Cerebellar cortex (tissue), 1 donor: ENCODE measurements around the gene GPATCH2.
"Not testable (repeated sequence)": the region's sequence is repeated elsewhere in the genome, so short reads cannot be mapped to it uniquely, and the experiment has no call there.

Experiments used
- DNase-seq: peaks from one replicate; pipeline ENCODE4 v3.0.0-alpha.2; 2015; ENCODE audit warnings: low spot score

GPATCH2 gene

DNA sequence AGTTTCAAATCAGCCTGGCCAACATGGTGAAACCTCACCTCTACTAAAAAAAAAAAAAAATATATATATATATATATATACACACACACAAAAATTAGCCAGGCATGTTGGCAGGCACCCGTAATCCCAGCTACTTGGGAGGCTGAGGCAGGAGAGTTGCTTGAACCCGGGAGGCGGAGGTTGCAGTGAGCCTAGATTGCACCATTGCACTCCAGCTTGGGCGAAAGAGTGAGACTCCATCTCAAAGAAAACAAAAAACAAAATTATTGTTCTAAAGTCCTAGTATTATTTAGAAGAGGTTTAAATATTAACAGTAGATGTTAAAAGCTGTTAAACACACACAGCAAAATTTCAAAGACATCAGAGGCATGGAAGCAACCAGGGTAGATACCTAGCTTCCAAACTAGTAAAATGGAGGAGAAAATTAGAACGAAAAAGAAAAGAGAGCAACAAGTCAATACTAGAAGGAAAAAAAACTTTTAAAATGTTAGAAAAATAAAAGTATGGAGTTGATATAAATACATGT, 46.5 kb downstream of the GPATCH2 start:
- DNase-seq = not testable (repeated sequence)

DNA sequence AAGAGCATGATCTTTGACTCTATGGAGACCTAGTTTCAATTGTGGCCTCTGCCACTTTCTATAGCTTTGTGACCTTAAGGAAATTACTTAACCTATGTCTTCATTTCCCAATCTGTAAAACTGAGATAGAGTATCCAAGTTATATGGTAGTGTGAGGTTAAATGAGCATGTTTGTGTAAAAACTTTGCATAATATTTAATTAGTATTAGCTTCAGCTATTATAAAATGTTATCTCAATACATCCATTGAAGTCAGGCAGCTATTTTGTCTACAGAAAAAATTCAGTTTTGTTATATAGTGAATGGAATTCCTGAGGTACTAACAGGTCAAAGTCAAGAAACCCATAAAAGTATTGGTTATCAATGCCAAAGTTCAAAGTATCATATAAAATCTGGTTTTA, 53.6 kb downstream of the GPATCH2 start:
- DNase-seq = no peak

DNA sequence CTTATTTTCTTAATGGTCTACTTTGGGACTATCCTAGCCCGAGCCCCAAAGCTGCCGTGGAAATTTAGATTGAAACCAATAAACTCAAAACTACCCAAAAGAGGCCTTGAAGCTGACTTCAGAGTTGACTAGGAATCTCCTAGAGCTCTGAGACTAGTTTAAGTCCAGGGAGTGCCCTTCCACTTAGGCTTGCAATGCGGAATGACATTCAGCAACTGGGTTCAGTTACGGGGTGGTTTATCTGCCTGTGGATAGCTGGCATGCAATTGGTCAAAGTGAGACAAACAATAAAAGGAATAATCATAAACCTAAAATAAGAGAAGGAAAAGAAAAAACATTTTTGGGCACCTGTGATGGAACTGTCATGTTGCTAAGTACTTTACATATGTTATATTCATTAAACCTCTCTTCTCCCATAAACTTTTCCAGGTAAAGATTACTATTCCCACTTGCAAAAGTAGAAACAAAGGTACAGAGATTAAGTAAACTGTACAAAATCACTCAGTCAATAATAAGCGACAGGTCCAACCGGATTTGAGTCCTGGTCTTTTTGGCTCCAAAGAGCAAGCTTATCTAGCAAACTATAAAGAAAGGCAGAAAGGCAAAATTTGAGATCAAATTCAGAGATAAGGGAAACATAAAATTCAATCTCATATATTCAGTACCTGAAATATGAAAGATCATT, 56.5 kb downstream of the GPATCH2 start:
- DNase-seq = no peak

DNA sequence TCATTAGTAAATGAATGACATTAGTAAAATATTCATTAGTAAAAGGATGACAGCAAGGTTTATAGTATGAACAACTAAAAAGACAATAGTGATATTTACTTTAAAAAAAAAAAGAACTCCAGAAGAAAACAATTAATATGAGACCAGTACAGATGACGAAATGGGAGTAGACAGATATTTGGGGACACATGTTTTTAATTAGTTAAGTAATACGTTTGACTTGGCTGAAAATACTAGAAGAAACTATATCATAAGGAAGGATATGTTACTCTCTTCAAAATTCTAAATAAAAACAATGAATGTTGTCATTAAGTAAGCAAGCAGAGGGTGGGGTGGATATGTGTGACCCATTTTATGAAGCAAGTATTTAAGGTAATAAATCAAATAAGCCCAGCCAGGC, 61.9 kb downstream of the GPATCH2 start:
- no peak for DNase-seq

DNA sequence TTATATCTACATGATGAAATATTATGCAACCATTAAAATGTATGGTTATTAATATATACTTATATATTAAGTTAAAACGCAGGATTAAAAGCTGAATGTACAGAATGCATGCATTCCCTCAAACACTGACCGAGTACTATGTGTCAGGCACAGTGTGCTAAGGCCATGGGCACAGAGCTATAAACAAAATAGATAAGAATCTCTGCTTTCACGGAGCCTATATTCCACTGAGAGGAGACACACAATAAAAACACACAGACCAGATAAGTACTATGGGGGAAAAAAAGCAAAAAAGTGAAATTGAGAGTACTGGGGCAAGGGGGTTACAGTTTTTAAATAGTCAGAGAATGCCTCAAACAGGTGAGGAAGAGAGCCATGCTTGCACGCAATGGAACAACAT, 62.7 kb downstream of the GPATCH2 start:
- DNase-seq = no peak

DNA sequence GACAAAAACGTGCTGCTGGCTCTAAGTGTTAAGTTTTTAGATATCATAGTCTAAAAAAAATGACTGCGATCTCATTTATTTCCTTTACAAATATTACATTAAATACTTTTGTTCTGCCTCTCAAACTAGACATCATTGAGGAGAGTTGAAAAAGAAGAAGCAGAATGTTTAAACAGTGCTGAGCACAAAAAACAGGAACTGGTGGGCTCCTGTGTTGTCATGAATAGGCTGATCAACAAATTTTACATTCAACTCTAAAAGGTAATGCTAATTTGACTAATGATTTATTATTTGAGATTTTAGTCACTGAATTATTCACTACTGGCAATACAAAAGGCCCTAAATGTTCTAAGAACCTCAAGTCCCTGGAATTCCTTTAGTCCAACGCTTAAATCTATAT, 66.1 kb downstream of the GPATCH2 start:
- DNase-seq = no peak

DNA sequence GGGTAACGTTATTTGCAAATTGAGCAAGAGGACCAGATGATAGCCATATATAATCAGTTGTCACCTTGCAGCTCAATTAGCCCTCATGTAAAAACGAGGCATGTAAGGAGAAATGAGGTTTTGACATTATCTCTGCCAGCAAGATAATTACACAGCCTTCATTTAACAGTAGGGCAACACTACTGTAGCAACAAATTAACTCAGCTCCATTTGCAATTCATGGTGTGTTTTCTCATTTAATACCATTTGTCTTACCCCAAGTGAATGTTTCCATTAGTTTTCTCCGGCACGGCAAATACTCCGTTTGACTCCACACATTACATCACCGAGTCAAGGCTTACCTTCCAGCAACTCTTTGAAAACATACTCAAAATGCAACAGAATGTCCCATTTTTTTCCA, 66.7 kb downstream of the GPATCH2 start:
- DNase-seq = no peak

DNA sequence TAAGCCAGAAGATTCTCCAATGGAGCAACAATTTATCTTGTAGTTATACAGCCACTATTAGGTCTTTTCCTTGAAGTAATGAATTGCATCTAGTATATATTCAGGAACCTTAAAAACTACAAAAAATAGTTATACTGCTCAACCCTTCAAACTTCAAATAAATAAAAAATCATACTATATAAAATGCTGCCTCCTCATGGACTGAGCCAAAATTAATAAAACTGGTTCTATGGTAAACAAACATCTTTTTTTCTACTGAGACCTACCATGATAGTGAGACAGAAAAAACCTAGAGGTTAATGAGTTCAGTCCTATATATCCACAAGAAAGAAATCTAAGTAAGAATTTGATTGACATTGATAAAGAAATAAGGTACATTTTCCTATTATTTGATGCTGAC, 67.7 kb downstream of the GPATCH2 start:
- DNase-seq = no peak

DNA sequence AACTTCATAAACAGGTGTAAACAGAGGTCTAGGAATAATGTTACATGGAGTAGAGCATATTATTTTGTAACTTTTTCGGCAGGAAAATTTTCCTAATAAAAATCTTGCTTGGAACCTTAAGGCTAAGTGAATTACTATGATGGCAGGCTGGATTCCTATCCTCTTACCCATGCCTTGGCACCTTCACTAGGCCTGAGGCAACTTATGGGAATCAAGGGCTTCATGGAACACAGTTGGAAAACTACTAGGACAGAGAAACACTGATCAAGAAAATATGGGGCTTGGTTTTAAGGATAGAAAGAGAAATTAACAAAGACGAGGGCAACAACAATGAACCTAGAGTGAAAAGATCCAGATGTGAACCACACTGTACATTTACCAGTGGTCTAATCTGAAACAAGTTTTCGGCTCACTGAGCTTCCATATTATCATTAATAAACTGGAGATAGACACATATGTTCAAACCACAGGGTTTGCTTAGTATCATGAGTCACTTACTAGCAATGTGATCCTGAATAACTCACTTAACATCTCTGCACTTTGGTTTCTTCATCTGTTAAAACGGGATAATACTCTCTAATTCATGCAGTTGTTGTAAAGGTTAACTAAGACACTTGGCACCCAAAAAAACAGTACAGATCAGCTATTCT, 68.5 kb downstream of the GPATCH2 start:
- no peak for DNase-seq

DNA sequence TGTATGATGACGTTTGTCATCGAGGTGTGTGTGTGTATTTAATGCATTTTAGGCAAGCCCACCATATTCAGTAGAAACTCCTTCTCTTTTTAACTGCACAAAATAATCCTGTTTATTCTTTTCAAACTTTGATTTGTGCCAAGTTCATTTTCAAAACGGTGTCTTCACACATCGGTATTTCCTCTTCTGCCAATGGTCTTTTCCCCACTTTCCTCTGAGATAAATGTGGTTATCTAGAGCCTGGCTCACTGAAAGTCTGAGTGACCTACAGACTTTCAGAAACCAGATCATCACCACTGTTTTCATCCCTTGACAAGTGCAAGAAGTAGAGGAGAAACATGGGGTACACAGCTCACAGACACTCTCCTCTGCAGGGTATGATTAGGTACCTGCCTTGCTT, 69.4 kb downstream of the GPATCH2 start:
- DNase-seq = no peak

DNA sequence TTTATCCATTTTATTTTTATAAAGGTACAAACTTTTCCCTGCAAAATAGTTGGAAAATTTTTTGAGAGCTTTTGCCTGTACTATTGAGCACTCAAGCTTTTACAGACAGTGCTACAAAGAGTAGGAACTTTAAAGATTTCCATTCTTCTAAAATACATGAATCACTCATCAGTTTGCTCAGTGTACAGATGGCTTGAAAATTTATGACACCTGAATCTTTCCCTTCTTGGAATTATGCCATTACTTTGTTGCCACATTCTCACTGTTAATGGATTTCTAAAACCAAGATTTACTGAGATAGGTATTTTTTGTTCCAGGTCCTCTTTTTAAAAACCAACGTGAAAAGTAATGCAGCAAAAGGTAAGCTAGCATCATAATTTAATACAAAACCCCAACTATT, 76.0 kb downstream of the GPATCH2 start:
- peak; percentile 11 for DNase-seq

DNA sequence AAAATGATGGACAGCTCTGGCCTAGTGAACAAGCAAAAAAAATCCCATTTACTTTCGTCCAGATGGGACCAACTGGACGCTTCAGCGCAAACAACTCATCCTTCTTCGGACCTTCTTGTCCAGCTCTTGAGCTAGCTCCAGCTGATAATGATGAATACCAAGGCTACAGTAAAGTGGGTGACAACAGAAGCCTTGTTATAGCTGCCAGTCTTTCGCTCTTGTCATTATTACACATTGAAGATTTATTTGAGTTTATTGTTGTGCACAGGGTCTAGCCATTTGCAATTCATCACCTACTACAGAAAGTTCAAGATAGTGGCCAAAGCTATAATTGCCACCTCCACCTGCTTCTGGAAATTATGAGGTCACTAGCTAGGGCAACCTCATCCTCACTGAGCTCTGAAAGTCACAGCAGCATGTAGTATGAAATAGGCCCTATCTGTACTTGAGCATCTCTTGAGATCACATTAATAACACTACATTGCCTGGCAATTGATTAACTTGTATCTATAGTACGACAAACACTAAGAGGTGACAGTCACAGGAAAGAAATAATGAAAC, 76.9 kb downstream of the GPATCH2 start:
- DNase-seq = no peak

DNA sequence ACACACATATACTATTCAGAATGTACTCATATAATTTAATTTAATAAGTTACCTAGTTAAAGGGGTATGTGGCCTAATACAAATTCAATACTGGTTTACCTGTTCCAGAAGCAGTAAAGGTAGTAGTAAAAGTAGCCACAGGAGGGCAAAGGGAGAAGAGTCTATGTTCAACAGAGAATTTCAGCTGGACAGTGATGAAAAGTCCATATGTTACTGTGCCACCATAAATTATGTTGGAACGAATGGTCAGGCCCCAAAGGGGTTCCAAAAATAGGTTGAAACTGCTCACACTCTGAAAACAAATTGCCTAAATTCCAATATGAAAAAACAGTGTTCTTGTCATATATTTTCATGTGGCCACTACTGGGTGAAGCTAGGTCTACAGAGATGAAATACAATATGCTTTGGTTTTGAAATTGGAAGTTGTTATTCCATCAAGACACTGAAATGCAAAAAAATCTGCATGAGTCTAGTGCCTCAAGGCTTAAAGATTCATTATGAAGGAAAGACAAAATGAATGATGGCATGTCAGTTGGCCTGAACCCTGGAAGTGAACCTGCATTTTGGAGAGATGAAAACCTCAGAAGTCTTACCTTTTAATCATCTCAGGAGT, 78.4 kb downstream of the GPATCH2 start:
- DNase-seq = no peak

DNA sequence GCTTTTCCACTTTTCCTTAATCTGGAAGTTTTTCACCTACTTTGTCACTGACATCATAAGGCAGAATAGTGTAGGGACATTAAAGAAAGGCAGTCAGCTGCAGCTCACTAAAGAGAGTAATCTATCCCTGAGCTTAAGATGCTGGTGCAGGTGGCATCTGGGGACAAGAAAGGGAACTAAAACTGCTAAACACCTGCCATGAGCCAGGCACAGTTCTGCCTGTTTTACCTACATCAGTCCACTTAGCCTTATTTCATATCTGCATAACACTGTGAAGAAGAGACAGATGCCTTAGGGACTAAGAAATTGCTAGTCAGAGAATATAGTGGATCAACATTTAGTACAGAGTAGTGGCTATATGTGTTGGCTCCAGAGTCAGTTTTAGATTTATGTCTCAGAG, 88.1 kb downstream of the GPATCH2 start:
- no peak for DNase-seq

DNA sequence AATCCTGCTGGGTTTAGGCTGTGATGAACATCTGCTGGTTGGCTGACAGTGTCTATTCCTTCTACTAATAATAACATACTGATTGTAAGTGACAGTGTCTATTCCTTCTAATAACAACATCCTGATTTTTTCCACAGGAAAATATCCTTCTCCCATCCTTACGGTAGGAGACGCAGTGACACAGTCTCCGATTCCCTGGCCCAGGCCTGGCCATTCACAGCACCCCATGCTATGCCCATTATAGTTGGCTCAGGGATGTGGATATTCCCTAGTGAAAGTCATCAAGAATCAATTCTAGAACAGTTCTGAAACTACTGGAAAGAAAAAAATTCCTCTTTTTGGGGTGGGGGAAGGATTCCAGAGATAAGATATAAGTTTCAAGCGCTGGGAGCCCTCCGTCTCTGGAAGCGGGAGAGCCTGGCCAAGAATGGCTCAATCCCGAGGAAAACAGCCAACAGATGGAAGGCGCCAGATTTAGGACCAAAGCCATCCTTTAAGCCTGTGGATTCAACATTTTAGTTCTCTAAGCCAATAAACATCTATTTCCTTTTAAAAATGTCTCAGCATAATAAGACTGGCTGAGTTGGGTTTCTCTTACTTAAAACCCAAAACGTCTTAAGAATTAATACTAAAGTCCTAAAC, 88.6 kb downstream of the GPATCH2 start:
- DNase-seq = no peak

DNA sequence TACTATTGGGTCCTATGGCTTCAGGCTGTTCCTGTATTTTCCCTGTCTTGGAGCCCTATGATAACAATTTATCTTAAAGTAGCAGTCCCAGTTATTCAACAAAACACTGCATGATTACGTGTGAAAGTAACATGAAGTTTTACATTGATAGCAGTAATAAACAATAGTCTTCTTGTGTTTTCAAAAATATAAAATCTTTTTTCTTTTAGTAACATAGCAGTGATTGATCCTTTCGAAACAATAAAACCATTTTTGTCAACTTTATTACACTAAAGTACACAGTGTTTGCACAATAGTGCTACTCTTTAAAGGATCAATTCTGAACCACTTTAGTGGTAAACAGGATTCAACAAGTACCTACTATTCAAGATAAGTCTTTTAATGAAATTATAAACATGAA, 90.6 kb downstream of the GPATCH2 start:
- no peak for DNase-seq

DNA sequence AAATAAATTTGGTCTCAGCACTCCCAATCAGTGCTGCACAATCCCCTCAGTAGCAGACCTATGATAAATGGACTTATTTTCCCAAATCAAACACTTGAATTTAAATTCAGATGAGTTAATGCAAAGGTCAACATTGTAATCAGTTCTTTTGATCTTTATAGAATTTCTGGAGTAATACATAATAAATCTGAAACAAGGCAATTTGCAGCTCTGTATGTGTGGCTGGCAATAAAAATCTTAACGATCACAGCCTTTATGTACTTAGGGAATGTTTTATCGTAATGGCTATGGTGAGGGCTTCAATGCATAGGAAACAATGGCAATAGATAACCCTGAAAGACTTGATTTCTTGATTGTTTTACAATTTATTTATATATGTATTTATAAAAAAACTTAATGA, 91.4 kb downstream of the GPATCH2 start:
- DNase-seq = no peak

DNA sequence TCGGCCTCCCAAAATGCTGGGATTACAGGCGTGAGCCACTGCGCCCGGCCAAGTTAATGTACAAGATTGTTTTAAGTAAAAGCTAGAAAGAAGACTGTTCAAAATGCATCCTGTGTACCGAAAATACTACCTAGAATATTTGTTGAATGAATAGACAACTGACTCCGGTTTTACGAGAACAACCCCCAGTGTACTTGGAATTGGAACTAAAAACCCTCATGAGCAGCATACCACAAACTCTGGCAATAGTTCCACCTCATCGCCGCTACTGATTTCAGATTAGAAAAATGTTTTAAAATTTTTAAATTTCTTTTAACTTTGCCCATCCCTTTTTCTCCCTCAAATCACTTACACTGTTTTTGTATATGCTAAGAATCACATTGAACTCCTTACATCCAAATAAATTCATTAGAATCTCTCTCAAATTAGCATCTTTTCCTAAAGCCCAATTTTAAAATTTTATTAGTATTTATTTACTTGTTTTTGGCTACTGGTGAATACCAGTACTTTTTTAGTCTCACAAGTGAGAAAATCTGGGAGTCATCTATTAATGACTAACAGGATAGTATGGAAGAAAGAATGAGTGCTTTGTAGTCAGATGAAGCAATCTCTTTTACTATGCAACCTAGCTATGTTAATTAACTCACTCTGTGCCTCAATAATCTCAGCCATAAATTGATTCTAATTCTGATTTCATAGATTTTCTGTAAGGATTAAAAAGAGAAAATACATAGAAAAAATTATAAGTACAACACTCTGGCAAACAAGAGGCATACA, 95.1 kb downstream of the GPATCH2 start:
- DNase-seq = no peak

DNA sequence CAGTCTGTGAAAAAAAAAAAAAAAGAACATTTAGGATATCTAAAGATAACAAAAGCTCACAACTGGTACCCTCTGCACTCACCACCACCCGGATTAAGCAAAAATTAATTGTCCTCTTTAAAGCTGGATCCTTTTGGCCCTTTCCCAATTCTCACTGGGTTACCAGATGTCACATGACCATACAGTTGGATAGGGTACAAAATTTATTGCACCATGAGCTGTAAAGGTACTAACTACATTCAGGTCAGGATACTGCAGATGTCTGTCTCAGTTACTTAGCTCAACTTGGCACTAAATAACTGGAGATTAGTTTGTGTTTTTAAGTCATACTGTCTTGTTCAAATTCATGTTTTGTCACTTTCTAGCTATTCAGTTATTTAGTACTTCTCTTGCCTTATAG, 96.3 kb downstream of the GPATCH2 start:
- no peak for DNase-seq

DNA sequence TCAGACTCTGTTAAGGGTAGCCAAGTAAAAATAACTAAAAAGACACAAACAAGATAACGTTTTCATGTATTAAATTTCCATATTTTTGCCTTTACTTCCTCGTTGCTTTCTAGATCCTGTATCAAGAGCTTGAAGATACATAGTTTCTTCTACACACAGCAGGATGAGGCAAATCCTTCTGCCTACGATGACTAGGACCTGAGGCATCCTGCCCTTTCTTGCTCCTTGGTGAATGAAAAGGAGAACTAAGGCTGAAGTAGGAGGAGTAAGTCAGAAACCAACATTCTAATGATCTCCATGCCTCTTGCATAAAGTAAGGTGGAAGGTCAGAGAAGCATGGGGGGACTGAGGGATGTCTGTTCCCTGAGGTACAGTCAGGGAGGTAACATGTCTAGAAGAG, 102.6 kb downstream of the GPATCH2 start:
- no peak for DNase-seq

DNA sequence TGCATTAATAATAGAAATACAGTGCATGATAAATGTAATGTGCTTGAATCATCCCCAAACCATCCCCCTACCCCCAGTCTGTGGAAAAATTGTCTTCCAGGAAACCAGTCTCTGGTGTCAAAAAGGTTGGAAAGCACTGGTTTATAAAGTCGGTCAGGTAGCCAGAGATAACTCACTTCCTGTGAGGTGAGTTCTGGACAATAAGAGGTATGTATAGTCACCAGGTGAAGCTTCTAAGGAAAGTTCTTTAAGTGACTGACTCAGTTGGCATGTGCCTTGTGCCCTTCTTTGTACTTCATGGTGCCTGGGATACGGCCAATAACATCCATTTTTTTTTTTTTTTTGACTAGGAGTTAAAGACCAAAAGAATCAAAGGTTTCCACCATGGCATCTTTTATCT, 103.7 kb downstream of the GPATCH2 start:
- DNase-seq = no peak

DNA sequence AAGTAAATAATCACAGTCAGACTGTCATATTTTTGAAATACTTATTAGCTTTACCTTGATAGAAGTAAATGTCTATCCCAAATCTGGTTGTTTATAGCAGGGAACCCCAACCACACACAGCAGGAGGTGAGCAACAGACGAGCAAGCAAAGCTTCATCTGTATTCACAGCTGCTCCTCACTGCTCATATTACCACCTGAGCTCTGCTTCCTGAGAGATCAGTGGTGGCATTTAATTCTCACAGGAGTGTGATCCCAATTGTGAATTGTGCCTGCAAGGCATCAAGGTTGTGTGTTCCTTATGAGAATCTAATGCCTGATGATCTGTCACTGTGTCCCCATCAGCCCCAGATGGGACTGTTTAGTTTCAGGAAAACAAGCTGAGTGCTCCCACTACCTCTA, 104.3 kb downstream of the GPATCH2 start:
- DNase-seq = no peak
